GM23338 (cell line): Measurements from ENCODE around the gene TMEM250.

Experiments used
- CTCF ChIP-seq, 2 experiments: fragments of 200-600 bp in 1 of 2; sonication (generic) in 1 of 2; conservative IDR thresholded peaks; 2 replicates each; pipeline versions ENCODE4 v1.5.1 to v1.6.1; 2016 to 2017; ENCODE audit warnings: antibody characterized with exemption in 2 of 2, low read depth in 2 of 2, mild to moderate bottlenecking in 2 of 2, moderate library complexity in 1 of 2
- EZH2 ChIP-seq: fragments of 200-600 bp; sonication (generic); IDR thresholded peaks from one replicate; pipeline ENCODE4 v1.8.0; 2017; ENCODE audit warnings: antibody characterized with exemption, mild to moderate bottlenecking, low read depth; ENCODE audit not compliant: unreplicated experiment
- NANOG ChIP-seq: IDR thresholded peaks from 2 replicates; pipeline ENCODE4 v1.6.1; 2016; ENCODE audit warnings: antibody characterized with exemption, borderline replicate concordance
- POLR2AphosphoS5 ChIP-seq: IDR thresholded peaks from 2 replicates; pipeline ENCODE4 v1.6.1; 2016; ENCODE audit warnings: antibody characterized with exemption, low read depth

- TF ChIP-seq CTCF (conservative IDR thresholded peaks at IDR 0.05; ENCODE audit: low read depth in 2 of 2) = no peak
- TF ChIP-seq NANOG = no peak
- TF ChIP-seq EZH2 = no peak
- TF ChIP-seq POLR2AphosphoS5 = no peak
Observed at GRCh38 chr9:136075881-136076678, 42.6 kb downstream of the TMEM250 start.
